ENCODE results near the gene PDE7B.

- TF ChIP-seq EZH2phosphoT487 (IDR thresholded peaks at IDR 0.05; ENCODE audit: insufficient read depth, low read depth) (no peak), EZH2 (IDR thresholded peaks at IDR 0.05; ENCODE audit: insufficient read depth, poor library complexity, severe bottlenecking) (no peak)
Measured at GRCh38 chr6:136150961-136151360, 299.5 kb downstream of the PDE7B start.
